HG03135 (cell line): ENCODE data around the gene OR51L1.

Experiments
- ATAC-seq: cut with Tn5 transposase; IDR thresholded peaks from one replicate; pipeline ENCODE4 v1.9.1; 2021; ENCODE audit warnings: mild to moderate bottlenecking, moderate library complexity; ENCODE audit not compliant: unreplicated experiment

Gene OR51L1

DNA sequence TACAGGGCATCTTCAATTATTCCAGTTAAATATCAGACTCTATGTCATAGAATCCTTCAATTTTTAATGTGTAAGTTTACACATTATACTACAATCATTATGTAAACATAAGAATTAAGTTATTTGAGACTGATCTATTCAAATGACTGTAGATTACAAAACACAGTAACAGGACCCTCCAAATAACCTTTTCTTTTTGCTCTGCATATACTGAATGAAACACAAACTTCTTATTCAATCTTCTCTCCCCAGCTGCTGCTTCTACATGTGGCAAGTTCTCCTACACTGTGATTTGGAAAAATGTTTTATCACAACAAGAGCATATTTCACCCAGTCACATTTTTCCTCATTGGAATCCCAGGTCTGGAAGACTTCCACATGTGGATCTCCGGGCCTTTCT, 51.6 kb downstream of the OR51L1 start, which contains the start of gene OR52J3:
OR52J3 (plus strand) TSS at position 301 of the 400 bp plus-strand sequence; CDS start at position 301, 0 bp downstream.
- ATAC-seq: no peak

DNA sequence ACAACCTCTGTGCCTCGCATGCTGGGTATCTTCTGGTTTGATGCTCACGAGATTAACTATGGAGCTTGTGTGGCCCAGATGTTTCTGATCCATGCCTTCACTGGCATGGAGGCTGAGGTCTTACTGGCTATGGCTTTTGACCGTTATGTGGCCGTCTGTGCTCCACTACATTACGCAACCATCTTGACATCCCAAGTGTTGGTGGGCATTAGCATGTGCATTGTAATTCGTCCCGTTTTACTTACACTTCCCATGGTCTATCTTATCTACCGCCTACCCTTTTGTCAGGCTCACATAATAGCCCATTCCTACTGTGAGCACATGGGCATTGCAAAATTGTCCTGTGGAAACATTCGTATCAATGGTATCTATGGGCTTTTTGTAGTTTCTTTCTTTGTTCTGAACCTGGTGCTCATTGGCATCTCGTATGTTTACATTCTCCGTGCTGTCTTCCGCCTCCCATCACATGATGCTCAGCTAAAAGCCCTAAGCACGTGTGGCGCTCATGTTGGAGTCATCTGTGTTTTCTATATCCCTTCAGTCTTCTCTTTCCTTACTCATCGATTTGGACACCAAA, 52.2 kb downstream of the OR51L1 start:
- ATAC-seq: no peak
